Lower leg skin (tissue), 4 donors: ENCODE measurements around the gene TRAK1. TPM values are rescaled to one million over a fixed set of nuclear protein-coding genes. Genes with fewer than 3 reads are reported as not detected.

ENCODE experiments used
- DNase-seq, 2 donors: peaks; one replicate each; pipeline ENCODE4 v3.0.0-alpha.2; 2019; ENCODE audit warnings: low spot score in 2 of 2
- H3K4me3 ChIP-seq: fragments of 200-600 bp; sonication (generic); 2 replicates; pipeline ENCODE4 v1.5.1; 2017; ENCODE audit warnings: mild to moderate bottlenecking, low read depth; ENCODE audit not compliant: poor library complexity, severe bottlenecking
- CTCF ChIP-seq, 3 donors: fragments of 450-650 bp; IDR thresholded peaks; one replicate each; pipeline ENCODE4 v1.5.1; 2016; ENCODE audit warnings: antibody characterized with exemption in 3 of 3, mild to moderate bottlenecking in 3 of 3, moderate library complexity in 2 of 3
- POLR2A ChIP-seq, 2 donors: fragments of 450-650 bp; IDR thresholded peaks; one replicate each; pipeline ENCODE4 v1.6.1; 2016 to 2017; ENCODE audit warnings: antibody characterized with exemption in 2 of 2, mild to moderate bottlenecking in 1 of 2, moderate library complexity in 1 of 2
- WGBS, 2 donors: methylation state at CpG; one replicate each; pipeline ENCODE4 v1.1.5; 2018; 5-methylcytosine and 5-hydroxymethylcytosine counted together
- intact Hi-C: fragments of 100-400 bp; cut with DNase I; formaldehyde crosslinking; loops from one replicate; pipeline ENCODE4 v1.15.0; 2023; ENCODE audit warnings: low total_unique reads
- total RNA-seq, 4 donors: library from RNA; depleted of rRNA; stranded (reverse); fragments of >200 nt; gene quantifications; one replicate each; pipeline ENCODE4 v1.1.0, GENCODE V29; 2016

TRAK1 gene
- total RNA-seq, 4 donors from 2014 or later = 69.0 to 96.3 (median 84.9) TPM

- peak; percentile 39 to 87 for DNase-seq
- 50 to 63% methylated on average over 3 of the region's 3 CpGs for WGBS, 2 donors
Measured at GRCh38 chr3:42149975-42150374, 58.8 kb downstream of the TRAK1 start.

GRCh38 chr3:42151596-42152168 is 60.5 kb downstream of the TRAK1 start:
- no peak for TF ChIP-seq POLR2A (IDR thresholded peaks at IDR 0.05)
- DNase-seq = no peak
- no peak overlapping the region for H3K4me3 ChIP-seq
- WGBS, 2 donors = 30% methylated on average over 2 of the region's 2 CpGs
- intact Hi-C loops = no loop called here

More at GRCh38 chr3:42149975-42150374, 58.8 kb downstream of the TRAK1 start:
- intact Hi-C loops = no loop called here
- no peak overlapping the region for H3K4me3 ChIP-seq
- no peak for TF ChIP-seq CTCF (IDR thresholded peaks at IDR 0.05)
- TF ChIP-seq POLR2A (IDR thresholded peaks at IDR 0.05) = no peak

GRCh38 chr3:42152193-42152592 is 61.0 kb downstream of the TRAK1 start:
- TF ChIP-seq CTCF (IDR thresholded peaks at IDR 0.05) (no peak), POLR2A (IDR thresholded peaks at IDR 0.05) (no peak)
- H3K4me3 ChIP-seq = no peak overlapping the region
- DNase-seq = no peak
- 77% methylated on average over 5 of the region's 5 CpGs for WGBS, 2 donors
- intact Hi-C loops = no loop called here

- intact Hi-C loops = no loop called here
- no peak for TF ChIP-seq CTCF (IDR thresholded peaks at IDR 0.05)
- no peak for TF ChIP-seq POLR2A (IDR thresholded peaks at IDR 0.05)
Measured at GRCh38 chr3:42153039-42153438, 61.9 kb downstream of the TRAK1 start.

GRCh38 chr3:42157540-42158538 is 66.7 kb downstream of the TRAK1 start:
- no peak for TF ChIP-seq CTCF (IDR thresholded peaks at IDR 0.05)
- TF ChIP-seq POLR2A (IDR thresholded peaks at IDR 0.05) = no peak
- no peak for DNase-seq
- H3K4me3 ChIP-seq = no peak overlapping the region
- 70% methylated on average over 8 of the region's 8 CpGs for WGBS, 2 donors
- intact Hi-C loops = no loop called here

More at GRCh38 chr3:42153039-42153438, 61.9 kb downstream of the TRAK1 start:
- 66 to 76% methylated on average over 4 of the region's 4 CpGs for WGBS, 2 donors
- H3K4me3 ChIP-seq = no peak overlapping the region
- no peak for DNase-seq

- no peak for TF ChIP-seq CTCF (IDR thresholded peaks at IDR 0.05)
- no peak for TF ChIP-seq POLR2A (IDR thresholded peaks at IDR 0.05)
- H3K4me3 ChIP-seq = no peak overlapping the region
- WGBS, 2 donors = 77 to 78% methylated on average over 8 of the region's 8 CpGs
- DNase-seq = peak in 1 of 2 donors; percentile 70
- intact Hi-C loops = no loop called here
Measured at GRCh38 chr3:42159147-42159546, 68.0 kb downstream of the TRAK1 start.
